H1 (cell line): ENCODE data around the gene MAML3. TPM values are rescaled to one million over a fixed set of nuclear protein-coding genes. Genes with fewer than 3 reads are reported as not detected.

ENCODE experiments used
- CTCF ChIA-PET: fragments of 300-600 bp; sonication (Branson Sonifier 250); formaldehyde crosslinking; loops from one replicate; lab custom pipeline; 2021; ENCODE audit not compliant: partially characterized antibody; lab: Charles Lee
- POLR2A ChIA-PET: fragments of 300-600 bp; sonication (Branson Sonifier 250); formaldehyde crosslinking; loops from one replicate; lab custom pipeline; 2021; ENCODE audit warnings: inconsistent platforms; ENCODE audit not compliant: partially characterized antibody; lab: Charles Lee
- DNase-seq, 2 experiments: peaks; one replicate each; pipeline versions ENCODE4 v3.0.0 to v3.0.0-alpha.2; 2010 to 2022; ENCODE audit warnings: low spot score in 2 of 2, low read depth in 1 of 2, mixed read lengths in 1 of 2
- FAIRE-seq: peaks from 2 replicates; lab custom pipeline; 2011; peaks lifted over from hg19 to GRCh38; lab: Jason Lieb, UNC
- H2AFZ ChIP-seq: 2 replicates; pipeline ENCODE4 v1.8.1; 2012; ENCODE audit warnings: low read length, inconsistent platforms
- H2AK5ac ChIP-seq: 2 replicates; pipeline ENCODE4 v1.6.1; 2013; ENCODE audit warnings: low read depth, low read length
- H2BK120ac ChIP-seq: replicated peaks from 2 replicates; pipeline ENCODE3; 2013; ENCODE audit warnings: low read depth, low read length, inconsistent platforms
- H2BK12ac ChIP-seq: 2 replicates; pipeline ENCODE4 v1.6.1; 2013; ENCODE audit warnings: low read depth, low read length
- H2BK15ac ChIP-seq: 2 replicates; pipeline ENCODE4 v1.6.1; 2013; ENCODE audit warnings: low read length
- H2BK20ac ChIP-seq: 2 replicates; pipeline ENCODE4 v1.6.1; 2013; ENCODE audit warnings: low read length
- H2BK5ac ChIP-seq: 2 replicates; pipeline ENCODE4 v1.6.1; 2013; ENCODE audit warnings: low read depth, low read length
- H3K14ac ChIP-seq: 2 replicates; pipeline ENCODE4 v1.6.1; 2013; ENCODE audit warnings: inconsistent platforms; ENCODE audit not compliant: insufficient read length
- H3K18ac ChIP-seq: 2 replicates; pipeline ENCODE4 v1.6.1; 2013; ENCODE audit warnings: low read length; ENCODE audit errors: extremely low read depth
- H3K23ac ChIP-seq: 2 replicates; pipeline ENCODE4 v1.6.1; 2013; ENCODE audit warnings: inconsistent platforms; ENCODE audit not compliant: insufficient read length
- H3K23me2 ChIP-seq: 2 replicates; pipeline ENCODE4 v1.6.1; 2013; ENCODE audit warnings: low read depth, low read length
- H3K27ac ChIP-seq: 2 replicates; pipeline ENCODE4 v1.6.1; 2011; ENCODE audit warnings: low read depth, low read length, inconsistent platforms
- H3K27me3 ChIP-seq, 4 experiments: replicated peaks in 1 of 4; 1 replicate in 1 of 4; 2 replicates in 3 of 4; pipeline versions ENCODE4 v1.6.1 to v1.8.1; 2011 to 2013; ENCODE audit warnings: low read length in 3 of 4, mild to moderate bottlenecking in 3 of 4, inconsistent platforms in 2 of 4, mixed read lengths in 2 of 4, moderate library complexity in 1 of 4; ENCODE audit not compliant: control insufficient read depth in 3 of 4, insufficient read depth in 3 of 4; ENCODE audit errors: extremely low read depth in 1 of 4
- H3K36me3 ChIP-seq, 4 experiments: 2 replicates each; pipeline versions ENCODE4 v1.6.1 to v1.8.1; 2011 to 2013; ENCODE audit warnings: mild to moderate bottlenecking in 4 of 4, low read length in 3 of 4, moderate library complexity in 2 of 4, control low read depth in 1 of 4, inconsistent platforms in 1 of 4; ENCODE audit not compliant: insufficient read depth in 4 of 4, control insufficient read depth in 2 of 4
- H3K4ac ChIP-seq: replicated peaks from 2 replicates; pipeline ENCODE3; 2013; ENCODE audit warnings: low read length, low read depth, mixed read lengths, inconsistent platforms; ENCODE audit not compliant: insufficient read length
- H3K4me1 ChIP-seq, 4 experiments: replicated peaks in 1 of 4; 1 replicate in 1 of 4; 2 replicates in 3 of 4; pipeline versions ENCODE4 v1.6.1 to v1.8.1; 2011 to 2013; ENCODE audit warnings: low read length in 3 of 4, inconsistent platforms in 2 of 4, mixed read lengths in 1 of 4; ENCODE audit not compliant: insufficient read depth in 4 of 4, control insufficient read depth in 3 of 4
- H3K4me2 ChIP-seq, 2 experiments: 2 replicates each; pipeline versions ENCODE4 v1.6.1 to v1.8.1; 2011 to 2013; ENCODE audit warnings: low read depth in 2 of 2, low read length in 2 of 2, control low read depth in 1 of 2, inconsistent platforms in 1 of 2, mild to moderate bottlenecking in 1 of 2; ENCODE audit not compliant: insufficient read depth in 1 of 2
- H3K4me3 ChIP-seq, 4 experiments: fragments of 200-600, 300-600 bp in 1 of 4; sonication (generic), shearing (Covaris generic), sonication (Bioruptor Twin) in 1 of 4; 2 replicates each; pipeline versions ENCODE4 v1.5.1 to v1.8.1; 2011 to 2016; ENCODE audit warnings: low read length in 4 of 4, low read depth in 3 of 4, control low read depth in 2 of 4, inconsistent platforms in 2 of 4, mild to moderate bottlenecking in 2 of 4, mixed read lengths in 1 of 4, moderate library complexity in 1 of 4; ENCODE audit not compliant: insufficient read depth in 2 of 4; ENCODE audit errors: extremely low read depth in 1 of 4
- H3K56ac ChIP-seq: replicated peaks from 2 replicates; pipeline ENCODE3; 2013; ENCODE audit warnings: low read depth, mild to moderate bottlenecking, mixed read lengths, low read length, inconsistent platforms; ENCODE audit not compliant: insufficient read length
- H3K79me1 ChIP-seq: 2 replicates; pipeline ENCODE4 v1.6.1; 2013; ENCODE audit warnings: low read depth, low read length, control low read depth
- H3K79me2 ChIP-seq, 2 experiments: 2 replicates each; pipeline versions ENCODE4 v1.6.1 to v1.8.1; 2012 to 2013; ENCODE audit warnings: low read length in 2 of 2, mild to moderate bottlenecking in 2 of 2, inconsistent platforms in 1 of 2; ENCODE audit not compliant: insufficient read depth in 2 of 2, control insufficient read depth in 1 of 2
- H3K9ac ChIP-seq, 4 experiments: replicated peaks in 1 of 4; 1 replicate in 1 of 4; 2 replicates in 3 of 4; pipeline versions ENCODE4 v1.6.1 to v1.8.1; 2011 to 2013; ENCODE audit warnings: low read depth in 3 of 4, low read length in 3 of 4, control low read depth in 2 of 4, mild to moderate bottlenecking in 2 of 4, moderate library complexity in 2 of 4, inconsistent platforms in 1 of 4; ENCODE audit errors: extremely low read depth in 1 of 4
- H3K9me3 ChIP-seq, 2 experiments: 2 replicates each; pipeline versions ENCODE4 v1.6.1 to v1.8.1; 2012 to 2013; ENCODE audit warnings: mild to moderate bottlenecking in 2 of 2, moderate library complexity in 2 of 2, control low read depth in 1 of 2, inconsistent platforms in 1 of 2, low read depth in 1 of 2, low read length in 1 of 2, mixed read lengths in 1 of 2; ENCODE audit not compliant: insufficient read depth in 2 of 2
- H4K20me1 ChIP-seq, 2 experiments: replicated peaks in 1 of 2; 2 replicates each; pipeline versions ENCODE3 to v1.8.1; 2011 to 2013; ENCODE audit warnings: inconsistent platforms in 2 of 2, low read length in 2 of 2, mild to moderate bottlenecking in 1 of 2; ENCODE audit not compliant: insufficient read depth in 2 of 2, control insufficient read depth in 1 of 2
- H4K5ac ChIP-seq: 2 replicates; pipeline ENCODE4 v1.6.1; 2013; ENCODE audit warnings: low read length, low read depth, mixed read lengths, inconsistent platforms; ENCODE audit not compliant: insufficient read length
- H4K8ac ChIP-seq: 2 replicates; pipeline ENCODE4 v1.8.0; 2013; ENCODE audit warnings: mild to moderate bottlenecking, moderate library complexity, low read length, inconsistent platforms; ENCODE audit not compliant: insufficient read depth; ENCODE audit errors: extremely low read depth
- H4K91ac ChIP-seq: replicated peaks from 2 replicates; pipeline ENCODE3; 2013; ENCODE audit warnings: low read length, mixed read lengths, inconsistent platforms; ENCODE audit not compliant: insufficient read length
- RBBP5 ChIP-seq: IDR thresholded peaks from 2 replicates; pipeline ENCODE4 v1.7.1; 2012; ENCODE audit warnings: low read depth, mild to moderate bottlenecking, inconsistent platforms, low read length, moderate library complexity, borderline replicate concordance
- TCF12 ChIP-seq: IDR thresholded peaks from 2 replicates; pipeline ENCODE4 v1.6.1; 2011; ENCODE audit warnings: low read depth, mild to moderate bottlenecking, low read length
- WGBS, 2 experiments: shearing (Covaris generic) in 1 of 2; methylation state at CpG; one replicate each; pipeline versions ENCODE4 v1.1.6 to v1.1.7; 2013 to 2015; ENCODE audit warnings: low lambda C conversion rate in 2 of 2, mixed read lengths in 2 of 2, inconsistent platforms in 1 of 2, low coverage in 1 of 2, missing lambda C conversion rate in 1 of 2; ENCODE audit not compliant: insufficient replicate concordance in 2 of 2, insufficient coverage in 1 of 2, insufficient read length in 1 of 2; ENCODE audit errors: extremely low coverage in 1 of 2, missing lambda C conversion rate in 1 of 2; 5-methylcytosine and 5-hydroxymethylcytosine counted together
- polyA plus RNA-seq, 7 experiments: library from polyadenylated mRNA; depleted of rRNA in 3 of 7; stranded (reverse) in 5 of 7; unstranded in 2 of 7; fragments of >200 nt in 5 of 7; fragments of 200-250 nt in 2 of 7; gene quantifications; 1 replicate in 5 of 7; 2 replicates in 1 of 7; 4 replicates in 1 of 7; pipeline versions ENCODE4 v1.2.1 to v1.2.3, GENCODE V29; 2011 to 2013; ENCODE audit warnings: missing spikeins in 2 of 7, mixed read lengths in 2 of 7
- total RNA-seq: library from RNA; stranded (reverse); fragmentation: NEBNext Ultra II Directional; extraction: Animal tissue kit (Norgen Biotek cat#: 25700); gene quantifications from 2 replicates; pipeline ENCODE4 v1.2.1, GENCODE V29; 2021
- TF ChIP-seq, protein P1 (sequence below): IDR thresholded peaks from 2 replicates; pipeline ENCODE4 v1.6.1; 2012; ENCODE audit warnings: inconsistent platforms

Gene MAML3
- total and polyA plus RNA-seq, 2 of the 8 experiments (the other 6 are each of a cell fraction or from before 2014, with no cell fraction given), result 2.1 to 5.7 TPM

DNA sequence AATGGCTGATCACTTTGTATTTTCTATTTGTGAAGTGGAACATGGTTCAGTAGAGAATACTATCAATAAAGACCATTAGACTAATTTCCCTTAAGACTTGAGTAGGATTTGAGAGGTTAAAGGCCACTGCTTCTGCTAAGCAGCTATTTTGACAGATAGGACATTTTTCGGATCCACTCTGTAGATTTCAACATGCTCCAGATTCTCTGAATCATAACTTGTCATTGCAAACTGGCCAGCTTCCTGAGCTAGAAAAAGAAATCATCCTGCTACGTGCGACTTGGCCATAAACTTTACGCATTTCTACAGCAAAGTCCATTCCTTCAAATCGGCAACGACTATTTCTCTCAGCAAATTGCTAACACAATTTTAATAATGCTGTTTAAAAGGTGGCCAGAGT, 433.2 kb downstream of the MAML3 start:
- H3K18ac ChIP-seq, result no peak overlapping the region
- CTCF ChIA-PET, result no interaction called here
- H3K23me2 ChIP-seq, result no peaks in the 10 kb centered on the region
- H3K4ac ChIP-seq, result no peak overlapping the region
- peaks cover 0 to 3% of the 10 kb centered on the region in 2 experiments for H4K20me1 ChIP-seq
- no peaks in the 10 kb centered on the region for H3K4me1 ChIP-seq
- no peaks in the 10 kb centered on the region for H3K9me3 ChIP-seq
- TF ChIP-seq, protein P1, sequence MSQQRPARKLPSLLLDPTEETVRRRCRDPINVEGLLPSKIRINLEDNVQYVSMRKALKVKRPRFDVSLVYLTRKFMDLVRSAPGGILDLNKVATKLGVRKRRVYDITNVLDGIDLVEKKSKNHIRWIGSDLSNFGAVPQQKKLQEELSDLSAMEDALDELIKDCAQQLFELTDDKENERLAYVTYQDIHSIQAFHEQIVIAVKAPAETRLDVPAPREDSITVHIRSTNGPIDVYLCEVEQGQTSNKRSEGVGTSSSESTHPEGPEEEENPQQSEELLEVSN, result no peak
- TF ChIP-seq TCF12 (no peak), RBBP5 (no peak)
- TF ChIP-seq, all 59 proteins: peak for 0
- no peak overlapping the region for H2BK5ac ChIP-seq
- POLR2A ChIA-PET, result no interaction called here
- no peak overlapping the region for H2BK120ac ChIP-seq
- H2AK5ac ChIP-seq, result no peak overlapping the region
- H3K14ac ChIP-seq, result no peak overlapping the region
- no peak overlapping the region for H3K27ac ChIP-seq
- H2BK12ac ChIP-seq, result no peak overlapping the region
- no peak overlapping the region for H4K8ac ChIP-seq
- H3K4me3 ChIP-seq, result no peak overlapping the region
- peaks cover 3 to 26% (median 15%) of the 10 kb centered on the region in 4 experiments for H3K27me3 ChIP-seq
- 95% methylated on average over 6 of the region's 6 CpGs; no CpG with 5 or more reads in 1 of the 2 experiments for WGBS, 2 experiments
- no peak overlapping the region for H4K91ac ChIP-seq
- no peaks in the 10 kb centered on the region for H3K79me2 ChIP-seq
- H2BK15ac ChIP-seq, result no peak overlapping the region
- FAIRE-seq (no peak), DNase-seq (no peak)
- H2AFZ ChIP-seq, result no peak overlapping the region
- no peaks in the 10 kb centered on the region for H3K36me3 ChIP-seq
- no peak overlapping the region for H3K4me2 ChIP-seq
- no peak overlapping the region for H3K56ac ChIP-seq
- H2BK20ac ChIP-seq, result no peak overlapping the region
- H3K79me1 ChIP-seq, result no peaks in the 10 kb centered on the region
- H3K9ac ChIP-seq, result no peak overlapping the region
- H3K23ac ChIP-seq, result no peak overlapping the region
- H4K5ac ChIP-seq, result no peak overlapping the region
